K562 (cell line): ENCODE results near the gene MYO3B. TPM values are rescaled to one million over a fixed set of nuclear protein-coding genes. Genes with fewer than 3 reads are reported as not detected.
A peak's percentile ranks its signal among the peaks of the same experiment; 100 is the strongest.

ENCODE experiments used
- ATAC-seq: fragments of 200-7000 bp; cut with Tn5 transposase; 3 replicates; pipeline ENCODE4 v1.9.1; 2020; ENCODE audit warnings: moderate library complexity
- BruUV-seq: library from RNA; stranded (reverse); fragments of 400-500 nt; replicated peaks from 2 replicates; lab custom pipeline; 2021; lab: Mats Ljungman, UMichigan
- CTCF ChIA-PET: fragments of 300-600 bp; formaldehyde crosslinking; extraction: SDS; loops from one replicate; lab custom pipeline; 2021; ENCODE audit warnings: low intra/inter-chr PET ratio; lab: Yijun Ruan, JAX
- POLR2A ChIA-PET: fragments of 300-600, 350-650 bp; sonication (Branson Sonifier 250); formaldehyde crosslinking; extraction: SDS; loops from one replicate; lab custom pipeline; 2021; ENCODE audit warnings: antibody characterized with exemption, inconsistent platforms; lab: Yijun Ruan, JAX
- DNase-seq, 4 experiments: peaks; one replicate each; pipeline versions ENCODE4 v3.0.0 to v3.0.0-alpha.2; 2011 to 2018; ENCODE audit warnings: low spot score in 3 of 4, mixed read lengths in 3 of 4; ENCODE audit errors: extremely low read depth in 1 of 4
- FAIRE-seq: peaks from 2 replicates; lab custom pipeline; 2011; peaks lifted over from hg19 to GRCh38; lab: Jason Lieb, UNC
- H2AFZ ChIP-seq: 2 replicates; pipeline ENCODE4 v1.6.0; 2011; ENCODE audit warnings: low read depth, low read length, control low read depth, inconsistent platforms
- H3K27ac ChIP-seq: fragments of 200-600 bp; 3 replicates; pipeline ENCODE4 v1.8.0; 2011; ENCODE audit warnings: low read depth, mild to moderate bottlenecking, control low read depth, inconsistent platforms, low read length, moderate library complexity, mixed read lengths; ENCODE audit errors: extremely low read depth
- H3K27me3 ChIP-seq, 2 experiments: fragments of 300-600 bp in 1 of 2; 2 replicates in 1 of 2; 3 replicates in 1 of 2; pipeline versions ENCODE4 v1.6.0 to v1.8.0; 2011; ENCODE audit warnings: inconsistent platforms in 2 of 2, low read length in 2 of 2, mild to moderate bottlenecking in 1 of 2, mixed read lengths in 1 of 2, moderate library complexity in 1 of 2; ENCODE audit not compliant: control insufficient read depth in 2 of 2, insufficient read depth in 2 of 2
- H3K36me3 ChIP-seq: fragments of 300-600 bp; 3 replicates; pipeline ENCODE4 v1.8.0; 2011; ENCODE audit warnings: mild to moderate bottlenecking, low read length, inconsistent platforms; ENCODE audit not compliant: control insufficient read depth, insufficient read depth
- H3K4me1 ChIP-seq, 2 experiments: fragments of 200-600 bp in 1 of 2; replicated peaks in 1 of 2; 2 replicates in 1 of 2; 3 replicates in 1 of 2; pipeline versions ENCODE4 v1.5.1 to v1.8.0; 2011; ENCODE audit warnings: inconsistent platforms in 2 of 2, low read length in 2 of 2, mild to moderate bottlenecking in 1 of 2, mixed read lengths in 1 of 2, moderate library complexity in 1 of 2; ENCODE audit not compliant: control insufficient read depth in 2 of 2, insufficient read depth in 2 of 2
- H3K4me2 ChIP-seq: 2 replicates; pipeline ENCODE4 v1.6.1; 2011; ENCODE audit warnings: low read length, control low read depth, inconsistent platforms, mixed read lengths; ENCODE audit not compliant: insufficient read depth
- H3K4me3 ChIP-seq: fragments of 200-600 bp; sonication (generic), shearing (Covaris generic); 2 replicates; pipeline ENCODE4 v1.5.1; 2016; ENCODE audit warnings: control low read depth, inconsistent platforms
- H3K79me2 ChIP-seq: fragments of 200-600 bp; 3 replicates; pipeline ENCODE4 v1.8.0; 2011; ENCODE audit warnings: low read length, inconsistent platforms; ENCODE audit not compliant: control insufficient read depth, insufficient read depth
- H3K9ac ChIP-seq, 2 experiments: 2 replicates each; pipeline versions ENCODE4 v1.6.0 to v1.6.1; 2011; ENCODE audit warnings: low read depth in 2 of 2, low read length in 2 of 2, control low read depth in 1 of 2, inconsistent platforms in 1 of 2, mild to moderate bottlenecking in 1 of 2, mixed read lengths in 1 of 2; ENCODE audit not compliant: insufficient read depth in 1 of 2
- H3K9me1 ChIP-seq: one replicate; pipeline ENCODE4 v1.6.0; 2011; ENCODE audit warnings: inconsistent platforms, mild to moderate bottlenecking, low read length, moderate library complexity; ENCODE audit not compliant: control insufficient read depth, insufficient read depth
- H3K9me3 ChIP-seq: replicated peaks from 2 replicates; pipeline ENCODE4 v1.5.1; 2011; ENCODE audit warnings: low read depth, low read length, inconsistent platforms; ENCODE audit not compliant: control insufficient read depth, insufficient read depth
- H4K20me1 ChIP-seq: replicated peaks from 2 replicates; pipeline ENCODE4 v1.6.1; 2011; ENCODE audit warnings: low read length, inconsistent platforms, mixed read lengths; ENCODE audit not compliant: control insufficient read depth, insufficient read depth
- ATF2 ChIP-seq: sonication (generic); formaldehyde crosslinking; IDR thresholded peaks from 2 replicates; pipeline ENCODE4 v1.8.1; 2022; ENCODE audit warnings: missing genetic modification reagents
- BACH1 ChIP-seq: fragments of 200-800 bp; sonication (Bioruptor generic); IDR thresholded peaks from 2 replicates; pipeline ENCODE4 v1.6.1; 2016; ENCODE audit warnings: missing genetic modification characterization, missing compliant biosample characterization
- CEBPB ChIP-seq: fragments of 450-650 bp; IDR thresholded peaks from 2 replicates; pipeline ENCODE4 v1.6.1; 2016; ENCODE audit warnings: missing genetic modification characterization, missing compliant biosample characterization
- CEBPG ChIP-seq, 3 experiments: fragments of 200-800 bp in 1 of 3; sonication (Bioruptor generic) in 1 of 3; sonication (generic) in 1 of 3; formaldehyde crosslinking in 1 of 3; IDR thresholded peaks in 2 of 3; conservative IDR thresholded peaks in 1 of 3; 2 replicates each; pipeline versions ENCODE4 v1.6.1 to v1.8.0; 2016 to 2022; ENCODE audit warnings: missing compliant biosample characterization in 2 of 3, missing genetic modification characterization in 2 of 3, mild to moderate bottlenecking in 1 of 3, missing genetic modification reagents in 1 of 3
- ESRRA ChIP-seq: fragments of 450-650 bp; IDR thresholded peaks from 2 replicates; pipeline ENCODE4 v1.6.1; 2014; ENCODE audit warnings: low read depth, mild to moderate bottlenecking, moderate library complexity, borderline replicate concordance
- FOXA3 ChIP-seq, 2 experiments: fragments of 450-650 bp in 1 of 2; sonication (generic) in 1 of 2; formaldehyde crosslinking; IDR thresholded peaks in 1 of 2; conservative IDR thresholded peaks in 1 of 2; 2 replicates each; pipeline versions ENCODE4 v1.4.0 to v1.8.0; 2020 to 2022; ENCODE audit warnings: mild to moderate bottlenecking in 2 of 2, missing genetic modification reagents in 1 of 2
- ID3 ChIP-seq, 2 experiments: fragments of 250-450 bp in 1 of 2; fragments of 450-650 bp in 1 of 2; sonication (Bioruptor Pico) in 1 of 2; IDR thresholded peaks; 2 replicates each; pipeline versions ENCODE4 v1.6.1 to v1.8.0; 2016 to 2021; ENCODE audit warnings: mild to moderate bottlenecking in 2 of 2, moderate library complexity in 2 of 2, missing compliant biosample characterization in 1 of 2, missing genetic modification characterization in 1 of 2
- KAT8 ChIP-seq: fragments of 450-650 bp; IDR thresholded peaks from 2 replicates; pipeline ENCODE4 v1.6.1; 2016; ENCODE audit warnings: low read depth, mild to moderate bottlenecking
- KDM1A ChIP-seq, 2 experiments: fragments of 450-650 bp; IDR thresholded peaks; 2 replicates each; pipeline ENCODE4 v1.6.1; 2016; ENCODE audit warnings: mild to moderate bottlenecking in 2 of 2
- MEF2D ChIP-seq: conservative IDR thresholded peaks from 2 replicates; pipeline ENCODE4 v1.6.1; 2016; ENCODE audit warnings: low read depth, missing genetic modification characterization, missing compliant biosample characterization
- MEIS2 ChIP-seq: fragments of 450-650 bp; IDR thresholded peaks from 2 replicates; pipeline ENCODE4 v1.6.1; 2014; ENCODE audit warnings: mild to moderate bottlenecking; ENCODE audit not compliant: partially characterized antibody
- NR4A1 ChIP-seq, 2 experiments: fragments of 250-450 bp in 1 of 2; fragments of 450-650 bp in 1 of 2; sonication (Bioruptor Pico) in 1 of 2; IDR thresholded peaks; 2 replicates each; pipeline versions ENCODE4 v1.4.0 to v1.6.1; 2016 to 2020; ENCODE audit warnings: mild to moderate bottlenecking in 2 of 2, missing compliant biosample characterization in 1 of 2, missing genetic modification characterization in 1 of 2, moderate library complexity in 1 of 2
- RCOR1 ChIP-seq, 2 experiments: IDR thresholded peaks; 2 replicates each; pipeline ENCODE4 v1.6.1; 2012; ENCODE audit warnings: low read depth in 2 of 2, low read length in 2 of 2, borderline replicate concordance in 1 of 2, improper control_type of control experiment in 1 of 2
- TAF15 ChIP-seq: fragments of 200-400 bp; formaldehyde crosslinking; IDR thresholded peaks from 2 replicates; pipeline ENCODE4 v1.6.1; 2017; ENCODE audit warnings: mild to moderate bottlenecking, low read depth, low read length, moderate library complexity
- TFAP4 ChIP-seq: sonication (generic); formaldehyde crosslinking; IDR thresholded peaks from 2 replicates; pipeline ENCODE4 v1.8.0; 2022; ENCODE audit warnings: missing genetic modification reagents, mild to moderate bottlenecking, moderate library complexity, borderline replicate concordance
- ZNF121 ChIP-seq: sonication (generic); formaldehyde crosslinking; conservative IDR thresholded peaks from 2 replicates; pipeline ENCODE4 v1.8.0; 2022; ENCODE audit warnings: missing genetic modification reagents
- ZNF766 ChIP-seq: fragments of 200-800 bp; sonication (Bioruptor generic); conservative IDR thresholded peaks from 2 replicates; pipeline ENCODE4 v1.6.1; 2016; ENCODE audit warnings: missing genetic modification characterization, missing compliant biosample characterization
- whole genome bisulfite sequencing: fragments of 100-300 bp; shearing (Covaris generic); methylation state at CpG from one replicate; pipeline ENCODE4 v1.1.6; 2016; ENCODE audit warnings: low coverage, mixed read lengths; ENCODE audit not compliant: insufficient coverage; ENCODE audit errors: missing lambda C conversion rate; 5-methylcytosine and 5-hydroxymethylcytosine counted together
- in situ Hi-C: fragments of 300-500 bp; cut with MboI; formaldehyde crosslinking; loops from 4 replicates; pipeline ENCODE4 v1.15.0; 2018; ENCODE audit warnings: inconsistent platforms, mixed read lengths
- intact Hi-C: fragments of 100-400 bp; cut with micrococcal nuclease; formaldehyde crosslinking; loops from 2 replicates; pipeline ENCODE4 v1.14.2; 2022
- polyA plus RNA-seq, 8 experiments: library from polyadenylated mRNA; depleted of rRNA in 4 of 8; stranded (reverse) in 5 of 8; unstranded in 3 of 8; fragments of >200 nt; fragmentation: Nextera tagmentation in 2 of 8; fragmentation: Illumina TruSeq in 1 of 8; extraction: Ambion mirVana in 2 of 8; extraction: Trizol in 1 of 8; gene quantifications; 2 replicates each; pipeline versions ENCODE4 v1.2.1 to v1.2.3, GENCODE V29; 2011 to 2014; ENCODE audit warnings: inconsistent platforms in 1 of 8, missing spikeins in 1 of 8
- total RNA-seq, 7 experiments: library from RNA; depleted of rRNA in 6 of 7; stranded (reverse); fragments of >200 nt in 6 of 7; fragmentation: Illumina TruSeq in 2 of 7; extraction: Trizol in 2 of 7; gene quantifications; 2 replicates each; pipeline versions ENCODE4 v1.2.1 to v1.2.3, GENCODE V29; 2011 to 2021; ENCODE audit warnings: low replicate concordance in 1 of 7

The MYO3B gene
- total and polyA plus RNA-seq, 9 of the 15 experiments (the other 6 are each of a cell fraction or from before 2014, with no cell fraction given): 2.7 to 6.5 (median 3.6) TPM

GRCh38 chr2:170276925-170277629 lies 99.1 kb downstream of the MYO3B start:
- DNase-seq (no peak), ATAC-seq (peak; percentile 74), FAIRE-seq (peak; percentile 52)
- H3K9me1 ChIP-seq: no peaks in the 10 kb centered on the region
- no TSS peak for BruUV-seq
- H2AFZ ChIP-seq: peak overlapping the region; percentile 48
- no peaks in the 10 kb centered on the region for H3K36me3 ChIP-seq
- intact Hi-C loops (no loop called here), in situ Hi-C loops (no loop called here)
- H3K9me3 ChIP-seq: no peaks in the 10 kb centered on the region
- POLR2A ChIA-PET: interaction anchor here (0.7 to 2.6 kb wide), 3 partner anchors 15 to 539 kb away, joined by 3 to 8 read pairs (median 4); partner anchors contain the start of gene GAD1
- no peak overlapping the region for H3K9ac ChIP-seq
- 28% methylated on average over 2 of the region's 2 CpGs for WGBS
- H3K27me3 ChIP-seq: no peaks in the 10 kb centered on the region
- no peak overlapping the region for H3K4me2 ChIP-seq
- H3K4me3 ChIP-seq: no peak overlapping the region
- H3K4me1 ChIP-seq: peaks cover 0 to 6% of the 10 kb centered on the region in 2 experiments; a peak in 1 of 5 replicates
- H3K79me2 ChIP-seq: no peaks in the 10 kb centered on the region
- no peak overlapping the region for H3K27ac ChIP-seq
- no peaks in the 10 kb centered on the region for H4K20me1 ChIP-seq
- CTCF ChIA-PET: no interaction called here
- TF ChIP-seq TFAP4 (CRISPR knock-in tag): 0 out of 2 replicates have a peak, but pooled peaks have one; percentile 17
- 0 out of 4 replicates have a peak, but pooled peaks of 1 of the 2 experiments have one; percentile 6 for TF ChIP-seq FOXA3 (CRISPR knock-in tag; conservative IDR thresholded peaks at IDR 0.05 in 1 of 2, IDR thresholded peaks at IDR 0.05 in 1 of 2)
- TF ChIP-seq RCOR1 (IDR thresholded peaks at IDR 0.05; ENCODE audit: borderline replicate concordance in 1 of 2, low read depth in 2 of 2, low read length in 2 of 2): 0 out of 4 replicates have a peak, but pooled peaks of 1 of the 2 experiments have one; percentile 10
- TF ChIP-seq MEIS2: peak; percentile 41
- no peak for TF ChIP-seq ATF2 (CRISPR knock-in tag)
- peak; percentile 38 to 61; a peak in 2 of 4 replicates for TF ChIP-seq KDM1A (IDR thresholded peaks at IDR 0.05)
- TF ChIP-seq TAF15: no peak
- TF ChIP-seq BACH1 (tag): 0 out of 2 replicates have a peak, but pooled peaks have one; percentile 41
- TF ChIP-seq ID3 (CRISPR knock-in tag; IDR thresholded peaks at IDR 0.05): no peak
- TF ChIP-seq ID3 (tag; IDR thresholded peaks at IDR 0.05): peak; percentile 25; the same call in 1 of the 2 replicates
- TF ChIP-seq NR4A1 (CRISPR knock-in tag; IDR thresholded peaks at IDR 0.05): no peak
- 0 out of 2 replicates have a peak, but pooled peaks have one; percentile 28 for TF ChIP-seq NR4A1 (tag; IDR thresholded peaks at IDR 0.05)
- TF ChIP-seq MEF2D (tag): peak; percentile 47; the same call in 1 of the 2 replicates
- TF ChIP-seq ESRRA: peak; percentile 38; the same call in 1 of the 2 replicates
- TF ChIP-seq ZNF121 (CRISPR knock-in tag): no peak
- TF ChIP-seq CEBPB (tag): peak; percentile 84
- TF ChIP-seq KAT8: no peak
- no peak for TF ChIP-seq CEBPG (CRISPR knock-in tag; IDR thresholded peaks at IDR 0.05)
- peak; percentile 49 to 78 for TF ChIP-seq CEBPG (tag; conservative IDR thresholded peaks at IDR 0.05 in 1 of 2, IDR thresholded peaks at IDR 0.05 in 1 of 2)
- 0 out of 2 replicates have a peak, but pooled peaks have one; percentile 17 for TF ChIP-seq ZNF766 (CRISPR knock-in tag)
